Glomerular visceral epithelial cell (primary cell): Measurements from ENCODE around the gene NCKAP5.

ENCODE experiments used
- DNase-seq: peaks from one replicate; pipeline ENCODE4 v3.0.0-alpha.2; 2016; ENCODE audit errors: extremely low spot score

NCKAP5 gene

GRCh38 chr2:132668987-132669907 is 899.0 kb downstream of the NCKAP5 start:
- DNase-seq: peak; percentile 35

GRCh38 chr2:132668189-132668823 is 900.0 kb downstream of the NCKAP5 start:
- DNase-seq: no peak

DNA sequence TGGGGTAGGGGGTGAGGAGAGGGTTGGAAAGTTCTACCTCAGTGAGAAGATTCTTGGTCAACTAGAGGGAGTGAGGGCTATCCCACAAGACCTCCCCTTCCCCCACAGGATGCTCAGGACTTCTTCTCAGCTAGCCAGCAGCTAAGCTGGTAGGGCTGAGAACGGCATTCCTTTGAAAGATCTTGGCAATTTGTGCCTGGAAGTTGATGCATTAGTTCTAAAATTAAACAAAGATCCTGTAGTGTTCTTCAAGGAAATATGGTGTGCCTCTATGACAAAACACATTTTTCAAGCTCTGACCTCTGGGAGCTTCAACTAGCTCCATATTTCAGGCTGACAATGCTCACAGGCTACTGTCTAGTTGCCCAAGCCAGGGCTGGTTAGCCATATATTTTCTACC is 900.6 kb downstream of the NCKAP5 start:
- DNase-seq: no peak

DNA sequence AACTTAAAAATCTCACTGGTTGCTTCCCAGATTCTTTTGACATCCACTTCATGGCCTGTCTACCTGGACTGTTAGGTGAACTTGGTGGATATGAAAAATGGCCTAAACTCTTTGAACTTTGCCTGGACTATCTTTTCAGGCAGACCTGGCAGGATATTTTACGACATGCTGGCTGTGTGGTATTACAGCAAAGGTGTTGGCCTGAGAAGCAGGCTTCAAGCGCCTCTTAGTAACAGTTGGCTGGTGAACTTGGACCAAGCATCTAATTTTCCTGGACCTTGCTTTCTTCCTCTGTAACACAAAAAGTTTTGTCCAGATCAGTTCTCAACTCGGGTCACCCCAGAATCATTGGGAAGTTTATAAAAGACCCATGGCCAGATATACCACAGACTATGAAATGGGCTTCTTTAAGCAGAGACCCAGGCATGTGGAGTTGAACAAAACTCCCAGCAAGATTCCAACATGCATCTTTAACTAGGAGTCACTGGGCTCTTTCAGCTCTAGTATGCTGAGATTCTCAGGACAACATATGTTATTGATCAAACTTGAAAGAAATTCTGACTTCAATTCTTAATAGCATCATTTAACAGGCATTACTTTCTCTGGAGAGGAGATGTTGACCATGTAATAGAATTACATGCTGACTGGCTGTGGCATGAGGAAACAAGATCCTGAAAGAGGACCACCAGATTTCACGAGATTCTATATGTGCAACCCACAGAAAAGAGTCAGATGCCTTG is 902.7 kb downstream of the NCKAP5 start:
- DNase-seq: no peak

DNA sequence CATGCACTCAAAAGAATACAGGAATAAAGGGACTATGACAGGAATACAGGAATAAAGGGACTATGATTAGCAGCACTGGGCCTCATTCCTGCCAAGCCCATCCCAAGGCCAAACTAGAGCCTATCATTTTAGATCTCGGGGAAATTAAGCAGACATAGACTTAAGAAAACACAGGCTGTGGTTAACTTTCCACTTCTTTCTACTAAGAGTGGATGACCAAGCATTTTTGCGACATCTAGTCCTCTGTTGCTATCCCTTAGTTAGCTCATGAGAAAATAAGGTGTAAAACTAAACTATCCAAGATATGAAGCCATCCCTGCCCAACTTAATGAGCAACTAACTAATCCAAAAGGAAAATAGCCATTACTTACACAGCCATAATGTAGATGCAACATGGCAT is 904.2 kb downstream of the NCKAP5 start:
- no peak for DNase-seq

DNA sequence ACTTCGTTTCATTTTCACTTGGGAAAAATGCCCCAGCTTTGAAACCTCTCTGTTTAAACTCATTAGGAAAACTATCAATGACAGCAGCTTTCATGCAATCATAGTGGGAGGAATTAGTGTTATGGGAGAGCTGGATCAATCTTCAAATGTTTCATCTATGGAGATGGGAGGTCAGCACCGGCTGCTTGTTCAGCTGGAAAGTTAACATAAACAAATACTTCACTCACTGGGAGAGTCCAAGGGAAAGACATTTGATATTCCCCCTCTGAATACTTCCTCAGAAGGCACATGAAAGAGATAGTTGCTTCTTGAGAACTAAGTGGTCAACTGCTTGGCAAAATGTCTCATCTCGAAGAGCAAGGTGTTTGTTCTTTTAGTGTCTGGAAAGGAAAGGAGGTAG is 905.5 kb downstream of the NCKAP5 start:
- no peak for DNase-seq

GRCh38 chr2:132659331-132659730 is 908.9 kb downstream of the NCKAP5 start:
- no peak for DNase-seq

GRCh38 chr2:132656266-132656975 is 911.8 kb downstream of the NCKAP5 start:
- DNase-seq: no peak

- DNase-seq: no peak
Measured at GRCh38 chr2:132654968-132655367, 913.3 kb downstream of the NCKAP5 start.

DNA sequence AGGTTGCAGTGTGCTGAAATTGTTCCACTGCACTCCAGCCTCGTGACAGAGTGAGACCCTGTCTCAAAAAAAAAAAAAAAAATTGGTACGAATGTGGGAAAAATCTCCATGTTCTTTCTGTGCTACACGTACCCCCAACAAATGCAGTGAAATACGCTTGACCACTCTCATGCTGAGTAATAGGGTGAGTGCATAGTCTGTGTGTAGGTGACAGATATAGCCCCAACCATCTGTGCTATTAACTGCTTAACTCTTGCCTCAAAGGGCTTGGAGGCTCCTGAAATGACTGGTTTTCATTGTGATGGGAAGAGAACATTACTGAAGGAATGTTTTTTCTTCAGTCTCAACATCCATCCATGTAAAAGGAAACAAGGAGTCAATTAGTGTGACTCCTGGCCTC is 913.9 kb downstream of the NCKAP5 start:
- DNase-seq: no peak

GRCh38 chr2:132652474-132652873 is 915.8 kb downstream of the NCKAP5 start:
- no peak for DNase-seq

DNA sequence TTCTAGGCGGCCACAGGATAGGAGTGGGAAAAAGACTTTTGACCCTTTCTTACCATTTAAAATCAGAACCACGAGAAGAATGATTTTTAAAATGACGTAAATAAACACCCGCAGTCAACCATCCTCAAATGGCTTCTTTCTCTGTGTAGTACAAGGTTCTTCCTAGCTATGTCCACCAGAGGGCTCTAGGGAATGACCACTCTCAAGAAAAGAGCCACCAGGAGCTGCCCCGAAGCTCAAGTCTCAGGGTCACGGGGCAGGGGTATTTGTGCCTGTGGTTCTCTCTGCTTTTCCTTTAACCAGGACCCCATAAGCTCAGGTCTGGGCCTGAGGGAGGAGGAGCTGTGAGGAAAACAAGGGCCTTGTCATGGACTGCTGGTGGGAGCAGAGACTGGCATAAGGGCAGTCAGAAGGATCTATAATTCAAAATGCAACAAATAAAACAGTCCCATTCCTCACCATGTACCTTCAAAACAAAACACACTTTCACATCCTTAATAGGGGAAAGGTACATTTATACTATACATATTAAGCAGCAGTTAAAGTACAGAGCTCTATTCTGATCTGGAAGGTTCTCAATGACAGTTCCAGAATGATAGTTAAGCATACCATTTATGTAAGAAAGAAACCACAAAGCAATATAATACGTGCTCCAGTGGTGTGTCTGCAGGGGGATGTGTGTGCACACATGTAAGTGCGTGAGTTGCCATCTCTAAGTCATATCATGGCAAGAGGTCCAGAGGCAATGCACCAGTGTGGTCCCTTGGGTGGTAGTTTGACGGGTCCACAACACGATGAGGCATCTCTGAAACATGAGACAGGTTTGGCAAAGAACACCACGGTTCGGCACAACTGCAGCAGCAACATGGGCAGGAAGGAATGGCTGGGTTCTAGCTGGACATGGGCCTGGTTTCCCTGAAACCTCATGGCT is 916.9 kb downstream of the NCKAP5 start:
- DNase-seq: peak; percentile 61

DNA sequence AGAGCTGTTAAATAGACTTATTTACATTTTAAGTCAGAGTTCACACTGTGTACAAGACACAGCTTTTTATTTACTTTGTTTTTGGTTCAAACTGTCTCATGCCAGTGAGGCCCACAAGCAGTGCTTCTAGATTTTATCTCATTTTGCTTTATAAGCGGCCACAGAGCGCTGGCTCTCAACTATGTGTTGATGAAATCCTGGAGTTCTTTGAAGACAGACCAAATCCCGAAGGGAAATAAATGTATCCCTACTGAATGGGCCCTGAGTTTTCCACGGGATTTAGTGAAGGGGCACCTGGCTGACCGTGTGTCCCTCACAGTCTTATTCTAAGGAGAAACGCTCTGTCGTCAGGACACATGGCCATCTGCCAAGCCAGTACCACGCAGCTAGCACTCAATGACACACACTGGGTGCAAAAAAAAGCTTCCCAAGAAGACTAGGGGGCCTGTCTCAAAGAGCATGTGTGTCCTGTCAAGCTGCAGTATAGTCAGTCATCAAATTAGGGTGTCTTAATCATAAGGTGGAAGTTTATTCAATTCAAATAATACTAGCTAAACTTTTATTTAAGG is 921.6 kb downstream of the NCKAP5 start:
- DNase-seq: no peak

DNA sequence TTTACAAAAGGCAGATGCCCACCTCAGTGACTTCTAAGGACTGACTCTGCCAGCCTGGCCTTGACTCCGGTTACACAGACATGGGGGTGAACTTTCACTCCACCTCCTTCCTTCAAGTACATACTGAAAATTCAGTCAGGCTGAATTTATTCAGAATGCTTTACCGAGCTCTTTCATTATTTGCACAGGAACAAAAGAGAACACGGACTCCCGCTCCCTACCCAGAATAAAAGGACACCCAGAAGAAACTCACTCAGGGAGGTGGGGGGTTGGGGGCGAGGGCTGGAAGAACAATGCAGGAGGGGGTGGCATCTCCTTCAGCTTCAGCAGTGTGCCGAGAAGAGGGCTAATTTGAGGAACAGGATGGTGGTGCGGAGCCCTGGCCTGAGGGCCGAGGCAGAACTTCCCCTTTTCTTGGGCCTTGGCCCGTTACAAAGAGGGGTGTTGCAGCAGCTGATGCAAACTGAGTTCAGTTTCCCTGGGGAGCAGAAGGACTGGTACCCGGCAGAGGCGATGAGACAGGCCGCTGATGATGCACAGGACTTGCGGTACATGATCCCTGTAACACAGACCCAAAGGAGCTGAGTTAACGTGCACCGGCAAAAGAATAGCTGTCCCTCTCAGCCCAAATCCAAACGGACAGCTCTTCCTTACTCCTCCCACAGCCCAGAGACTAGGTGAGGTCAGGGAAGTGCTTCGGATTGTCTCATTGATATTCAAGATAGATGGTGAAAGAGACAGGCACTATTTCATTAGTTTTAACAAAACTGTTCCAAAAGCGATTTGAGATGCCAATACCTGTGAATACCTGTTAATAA is 922.3 kb downstream of the NCKAP5 start:
- no peak for DNase-seq

DNA sequence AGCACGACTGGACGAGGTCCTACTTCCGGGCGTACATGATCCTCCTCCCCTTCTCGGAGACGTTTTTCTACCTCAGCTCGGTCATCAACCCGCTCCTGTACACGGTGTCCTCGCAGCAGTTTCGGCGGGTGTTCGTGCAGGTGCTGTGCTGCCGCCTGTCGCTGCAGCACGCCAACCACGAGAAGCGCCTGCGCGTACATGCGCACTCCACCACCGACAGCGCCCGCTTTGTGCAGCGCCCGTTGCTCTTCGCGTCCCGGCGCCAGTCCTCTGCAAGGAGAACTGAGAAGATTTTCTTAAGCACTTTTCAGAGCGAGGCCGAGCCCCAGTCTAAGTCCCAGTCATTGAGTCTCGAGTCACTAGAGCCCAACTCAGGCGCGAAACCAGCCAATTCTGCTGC is 923.1 kb downstream of the NCKAP5 start:
- DNase-seq: no peak

GRCh38 chr2:132642415-132642814 is 925.8 kb downstream of the NCKAP5 start:
- no peak for DNase-seq

- DNase-seq: no peak
Measured at GRCh38 chr2:132641819-132642218, 926.4 kb downstream of the NCKAP5 start.

DNA sequence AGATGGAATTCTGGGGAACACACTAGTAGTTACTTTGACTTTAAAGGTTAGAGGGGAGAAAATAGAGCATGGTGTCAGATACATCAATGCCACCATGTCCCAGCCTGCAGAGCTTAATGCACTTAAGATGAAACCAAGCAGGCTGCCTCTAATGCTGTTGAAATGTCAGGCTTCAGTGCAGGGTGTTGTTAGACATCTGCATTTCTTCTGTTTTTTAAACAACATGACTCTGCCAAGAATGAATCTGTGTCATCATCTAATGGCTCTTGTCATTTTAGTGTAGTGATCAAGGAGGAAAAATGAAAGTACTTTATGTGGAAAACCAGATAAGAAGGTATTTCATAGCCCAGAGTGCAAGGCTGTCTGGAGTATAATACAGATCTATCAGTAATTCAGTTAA is 928.1 kb downstream of the NCKAP5 start:
- DNase-seq: no peak

- DNase-seq: no peak
Measured at GRCh38 chr2:132638313-132639040, 929.8 kb downstream of the NCKAP5 start.
